ENCODE measurements around the gene XRCC1. TPM values are rescaled to one million over a fixed set of nuclear protein-coding genes. Genes with fewer than 3 reads are reported as not detected.
A peak's percentile ranks its signal among the peaks of the same experiment; 100 is the strongest.

XRCC1 gene
- total and polyA plus RNA-seq, 10 of the 15 experiments (the other 5 are each of a cell fraction or from before 2014, with no cell fraction given): 2.0 to 51.1 (median 33.7) TPM

DNA sequence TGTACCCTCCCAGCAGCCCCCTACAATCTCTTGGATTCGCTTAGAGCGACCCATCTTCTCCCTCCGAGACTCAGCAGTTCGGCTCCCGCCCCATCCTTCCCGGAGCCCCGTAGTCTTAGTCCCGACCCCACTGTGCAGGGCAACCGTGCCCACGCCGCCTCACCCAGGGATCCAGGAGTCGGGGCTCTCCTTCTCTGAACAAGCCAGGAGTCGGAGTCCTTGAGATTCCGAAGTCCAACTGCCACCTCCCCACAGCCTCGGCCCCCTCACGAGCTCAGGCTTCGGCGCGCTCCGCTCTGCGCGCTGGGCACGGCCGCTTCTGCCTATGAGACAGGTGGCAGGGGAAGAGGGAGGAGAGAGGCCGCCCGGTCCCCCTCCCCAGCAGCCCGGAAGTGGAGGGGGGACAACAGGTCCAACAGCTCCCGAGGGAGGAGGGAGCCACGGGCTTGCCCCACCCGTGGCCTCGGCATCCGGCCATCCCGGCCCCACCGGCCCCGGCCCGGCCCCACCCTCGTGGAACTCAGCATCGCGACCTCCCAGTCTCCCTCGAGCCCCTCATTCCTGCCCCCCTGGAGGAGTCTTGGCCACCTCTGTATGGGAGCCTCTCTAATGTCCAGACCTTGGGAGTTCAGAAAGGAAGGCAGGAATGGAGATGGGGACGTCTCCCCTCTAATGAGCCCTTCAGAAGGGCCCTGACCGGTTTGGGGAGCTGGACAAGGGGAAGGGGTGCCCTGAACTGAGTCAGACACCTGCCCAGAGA lies 70.7 kb downstream of the XRCC1 start, which contains the start of gene PHLDB3 (continued):
- TF ChIP-seq, protein P1, sequence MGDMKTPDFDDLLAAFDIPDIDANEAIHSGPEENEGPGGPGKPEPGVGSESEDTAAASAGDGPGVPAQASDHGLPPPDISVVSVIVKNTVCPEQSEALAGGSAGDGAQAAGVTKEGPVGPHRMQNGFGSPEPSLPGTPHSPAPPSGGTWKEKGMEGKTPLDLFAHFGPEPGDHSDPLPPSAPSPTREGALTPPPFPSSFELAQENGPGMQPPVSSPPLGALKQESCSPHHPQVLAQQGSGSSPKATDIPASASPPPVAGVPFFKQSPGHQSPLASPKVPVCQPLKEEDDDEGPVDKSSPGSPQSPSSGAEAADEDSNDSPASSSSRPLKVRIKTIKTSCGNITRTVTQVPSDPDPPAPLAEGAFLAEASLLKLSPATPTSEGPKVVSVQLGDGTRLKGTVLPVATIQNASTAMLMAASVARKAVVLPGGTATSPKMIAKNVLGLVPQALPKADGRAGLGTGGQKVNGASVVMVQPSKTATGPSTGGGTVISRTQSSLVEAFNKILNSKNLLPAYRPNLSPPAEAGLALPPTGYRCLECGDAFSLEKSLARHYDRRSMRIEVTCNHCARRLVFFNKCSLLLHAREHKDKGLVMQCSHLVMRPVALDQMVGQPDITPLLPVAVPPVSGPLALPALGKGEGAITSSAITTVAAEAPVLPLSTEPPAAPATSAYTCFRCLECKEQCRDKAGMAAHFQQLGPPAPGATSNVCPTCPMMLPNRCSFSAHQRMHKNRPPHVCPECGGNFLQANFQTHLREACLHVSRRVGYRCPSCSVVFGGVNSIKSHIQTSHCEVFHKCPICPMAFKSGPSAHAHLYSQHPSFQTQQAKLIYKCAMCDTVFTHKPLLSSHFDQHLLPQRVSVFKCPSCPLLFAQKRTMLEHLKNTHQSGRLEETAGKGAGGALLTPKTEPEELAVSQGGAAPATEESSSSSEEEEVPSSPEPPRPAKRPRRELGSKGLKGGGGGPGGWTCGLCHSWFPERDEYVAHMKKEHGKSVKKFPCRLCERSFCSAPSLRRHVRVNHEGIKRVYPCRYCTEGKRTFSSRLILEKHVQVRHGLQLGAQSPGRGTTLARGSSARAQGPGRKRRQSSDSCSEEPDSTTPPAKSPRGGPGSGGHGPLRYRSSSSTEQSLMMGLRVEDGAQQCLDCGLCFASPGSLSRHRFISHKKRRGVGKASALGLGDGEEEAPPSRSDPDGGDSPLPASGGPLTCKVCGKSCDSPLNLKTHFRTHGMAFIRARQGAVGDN (IDR thresholded peaks at IDR 0.05): no peak
- TF ChIP-seq EGR1 (IDR thresholded peaks at IDR 0.05; ENCODE audit: borderline replicate concordance in 1 of 2, low read depth in 2 of 2, low read length in 2 of 2): no peak
- TF ChIP-seq, protein P2, sequence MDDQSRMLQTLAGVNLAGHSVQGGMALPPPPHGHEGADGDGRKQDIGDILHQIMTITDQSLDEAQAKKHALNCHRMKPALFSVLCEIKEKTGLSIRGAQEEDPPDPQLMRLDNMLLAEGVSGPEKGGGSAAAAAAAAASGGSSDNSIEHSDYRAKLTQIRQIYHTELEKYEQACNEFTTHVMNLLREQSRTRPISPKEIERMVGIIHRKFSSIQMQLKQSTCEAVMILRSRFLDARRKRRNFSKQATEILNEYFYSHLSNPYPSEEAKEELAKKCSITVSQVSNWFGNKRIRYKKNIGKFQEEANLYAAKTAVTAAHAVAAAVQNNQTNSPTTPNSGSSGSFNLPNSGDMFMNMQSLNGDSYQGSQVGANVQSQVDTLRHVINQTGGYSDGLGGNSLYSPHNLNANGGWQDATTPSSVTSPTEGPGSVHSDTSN (IDR thresholded peaks at IDR 0.05; ENCODE audit: insufficient replicate concordance, low read depth, low read length): no peak
- TF ChIP-seq SMARCA5 (IDR thresholded peaks at IDR 0.05): peak; percentile 13; the same call in 1 of the 2 replicates
- TF ChIP-seq, protein P3, sequence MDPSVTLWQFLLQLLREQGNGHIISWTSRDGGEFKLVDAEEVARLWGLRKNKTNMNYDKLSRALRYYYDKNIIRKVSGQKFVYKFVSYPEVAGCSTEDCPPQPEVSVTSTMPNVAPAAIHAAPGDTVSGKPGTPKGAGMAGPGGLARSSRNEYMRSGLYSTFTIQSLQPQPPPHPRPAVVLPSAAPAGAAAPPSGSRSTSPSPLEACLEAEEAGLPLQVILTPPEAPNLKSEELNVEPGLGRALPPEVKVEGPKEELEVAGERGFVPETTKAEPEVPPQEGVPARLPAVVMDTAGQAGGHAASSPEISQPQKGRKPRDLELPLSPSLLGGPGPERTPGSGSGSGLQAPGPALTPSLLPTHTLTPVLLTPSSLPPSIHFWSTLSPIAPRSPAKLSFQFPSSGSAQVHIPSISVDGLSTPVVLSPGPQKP (IDR thresholded peaks at IDR 0.05; ENCODE audit: low read depth, low read length): no peak
- TF ChIP-seq SREBF2 (IDR thresholded peaks at IDR 0.05; ENCODE audit: low read length): no peak
- no peak for TF ChIP-seq CHD1 (IDR thresholded peaks at IDR 0.05; ENCODE audit: low read depth, low read length)
- TF ChIP-seq NFIC (IDR thresholded peaks at IDR 0.05; ENCODE audit: low read depth, low read length): no peak
- TF ChIP-seq, protein P4, sequence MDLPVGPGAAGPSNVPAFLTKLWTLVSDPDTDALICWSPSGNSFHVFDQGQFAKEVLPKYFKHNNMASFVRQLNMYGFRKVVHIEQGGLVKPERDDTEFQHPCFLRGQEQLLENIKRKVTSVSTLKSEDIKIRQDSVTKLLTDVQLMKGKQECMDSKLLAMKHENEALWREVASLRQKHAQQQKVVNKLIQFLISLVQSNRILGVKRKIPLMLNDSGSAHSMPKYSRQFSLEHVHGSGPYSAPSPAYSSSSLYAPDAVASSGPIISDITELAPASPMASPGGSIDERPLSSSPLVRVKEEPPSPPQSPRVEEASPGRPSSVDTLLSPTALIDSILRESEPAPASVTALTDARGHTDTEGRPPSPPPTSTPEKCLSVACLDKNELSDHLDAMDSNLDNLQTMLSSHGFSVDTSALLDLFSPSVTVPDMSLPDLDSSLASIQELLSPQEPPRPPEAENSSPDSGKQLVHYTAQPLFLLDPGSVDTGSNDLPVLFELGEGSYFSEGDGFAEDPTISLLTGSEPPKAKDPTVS (IDR thresholded peaks at IDR 0.05; ENCODE audit: low read depth, low read length): no peak
- TF ChIP-seq, protein P5, sequence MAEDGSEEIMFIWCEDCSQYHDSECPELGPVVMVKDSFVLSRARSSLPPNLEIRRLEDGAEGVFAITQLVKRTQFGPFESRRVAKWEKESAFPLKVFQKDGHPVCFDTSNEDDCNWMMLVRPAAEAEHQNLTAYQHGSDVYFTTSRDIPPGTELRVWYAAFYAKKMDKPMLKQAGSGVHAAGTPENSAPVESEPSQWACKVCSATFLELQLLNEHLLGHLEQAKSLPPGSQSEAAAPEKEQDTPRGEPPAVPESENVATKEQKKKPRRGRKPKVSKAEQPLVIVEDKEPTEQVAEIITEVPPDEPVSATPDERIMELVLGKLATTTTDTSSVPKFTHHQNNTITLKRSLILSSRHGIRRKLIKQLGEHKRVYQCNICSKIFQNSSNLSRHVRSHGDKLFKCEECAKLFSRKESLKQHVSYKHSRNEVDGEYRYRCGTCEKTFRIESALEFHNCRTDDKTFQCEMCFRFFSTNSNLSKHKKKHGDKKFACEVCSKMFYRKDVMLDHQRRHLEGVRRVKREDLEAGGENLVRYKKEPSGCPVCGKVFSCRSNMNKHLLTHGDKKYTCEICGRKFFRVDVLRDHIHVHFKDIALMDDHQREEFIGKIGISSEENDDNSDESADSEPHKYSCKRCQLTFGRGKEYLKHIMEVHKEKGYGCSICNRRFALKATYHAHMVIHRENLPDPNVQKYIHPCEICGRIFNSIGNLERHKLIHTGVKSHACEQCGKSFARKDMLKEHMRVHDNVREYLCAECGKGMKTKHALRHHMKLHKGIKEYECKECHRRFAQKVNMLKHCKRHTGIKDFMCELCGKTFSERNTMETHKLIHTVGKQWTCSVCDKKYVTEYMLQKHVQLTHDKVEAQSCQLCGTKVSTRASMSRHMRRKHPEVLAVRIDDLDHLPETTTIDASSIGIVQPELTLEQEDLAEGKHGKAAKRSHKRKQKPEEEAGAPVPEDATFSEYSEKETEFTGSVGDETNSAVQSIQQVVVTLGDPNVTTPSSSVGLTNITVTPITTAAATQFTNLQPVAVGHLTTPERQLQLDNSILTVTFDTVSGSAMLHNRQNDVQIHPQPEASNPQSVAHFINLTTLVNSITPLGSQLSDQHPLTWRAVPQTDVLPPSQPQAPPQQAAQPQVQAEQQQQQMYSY (CRISPR knock-in tag; IDR thresholded peaks at IDR 0.05): no peak
- no peak for TF ChIP-seq BACH1 (IDR thresholded peaks at IDR 0.05; ENCODE audit: borderline replicate concordance)
- TF ChIP-seq EP300 (IDR thresholded peaks at IDR 0.05; ENCODE audit: borderline replicate concordance in 1 of 2, control insufficient read depth in 1 of 2, low read depth in 2 of 2, low read length in 2 of 2): no peak
- TF ChIP-seq CBX3 (IDR thresholded peaks at IDR 0.05; ENCODE audit: borderline replicate concordance, low read depth): no peak
- no peak for TF ChIP-seq YBX1 (IDR thresholded peaks at IDR 0.05)
- no peak for TF ChIP-seq CHD2 (IDR thresholded peaks at IDR 0.05; ENCODE audit: borderline replicate concordance, low read depth, low read length)

All from GM12878 (cell line).